ENCODE data around the gene NPDC1.
A peak's percentile ranks its signal among the peaks of the same experiment; 100 is the strongest.

The NPDC1 gene, protein sequence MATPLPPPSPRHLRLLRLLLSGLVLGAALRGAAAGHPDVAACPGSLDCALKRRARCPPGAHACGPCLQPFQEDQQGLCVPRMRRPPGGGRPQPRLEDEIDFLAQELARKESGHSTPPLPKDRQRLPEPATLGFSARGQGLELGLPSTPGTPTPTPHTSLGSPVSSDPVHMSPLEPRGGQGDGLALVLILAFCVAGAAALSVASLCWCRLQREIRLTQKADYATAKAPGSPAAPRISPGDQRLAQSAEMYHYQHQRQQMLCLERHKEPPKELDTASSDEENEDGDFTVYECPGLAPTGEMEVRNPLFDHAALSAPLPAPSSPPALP

DNA sequence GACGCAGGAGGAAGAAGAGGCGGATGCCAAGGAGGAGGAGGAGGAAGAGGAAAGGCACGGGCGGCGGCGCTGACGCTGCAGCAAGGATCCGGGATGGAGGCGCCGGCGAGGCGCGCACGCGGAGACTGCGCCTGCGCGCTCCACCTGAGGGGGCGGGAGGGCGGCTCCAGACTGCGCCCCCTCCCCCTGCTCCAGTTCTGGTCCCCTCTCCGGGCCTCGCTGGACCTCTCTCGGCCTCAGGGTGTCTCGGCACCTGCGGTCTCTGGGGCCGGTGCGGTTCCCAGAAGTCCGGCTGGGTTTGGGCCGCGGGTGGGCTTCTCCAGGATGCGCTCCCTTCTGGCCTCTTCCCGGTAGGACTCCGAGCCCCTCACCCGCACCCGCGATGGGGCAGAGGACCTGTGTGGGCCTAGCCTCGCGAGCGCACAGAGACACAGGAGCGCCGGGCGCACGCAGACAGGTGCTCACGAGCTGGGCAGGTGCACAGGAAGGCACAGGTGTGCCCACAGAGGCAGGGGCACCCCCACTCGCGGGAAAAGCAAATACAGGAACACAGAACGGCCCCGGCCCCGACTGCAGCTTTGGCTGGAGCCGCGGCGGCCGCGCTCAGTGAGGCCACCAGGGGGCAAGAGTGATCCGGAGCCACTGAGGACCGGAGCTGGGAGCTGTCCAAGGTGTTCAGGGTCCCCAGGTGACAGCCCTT lies at the start of gene NPDC1:
TSS of gene NPDC1 (minus strand) at position 90 of the 700 bp plus-strand sequence. CDS start 188 bp downstream, outside the sequence.
- DNase-seq, result peak; percentile 28

- no peak for DNase-seq
Observed at GRCh38 chr9:137089232-137089947, 43.4 kb upstream of the NPDC1 start.

DNA sequence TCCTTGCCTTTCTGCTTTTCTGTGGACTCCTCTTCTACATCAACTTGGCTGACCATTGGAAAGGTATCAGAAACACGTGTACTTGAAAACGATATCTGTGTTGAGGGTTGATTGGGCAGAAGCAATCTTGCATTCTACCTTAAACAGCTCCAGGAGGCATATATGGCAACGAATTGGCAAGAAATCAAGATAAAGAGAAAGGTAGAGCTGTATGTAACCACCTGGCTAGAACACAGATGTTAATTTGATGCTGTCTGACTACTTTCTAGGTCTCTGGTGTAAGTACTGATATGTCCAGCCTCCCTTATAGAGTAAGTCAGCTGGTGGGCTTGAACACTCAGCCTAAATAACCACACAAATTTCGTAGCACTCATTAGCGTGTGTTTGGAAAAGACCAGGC lies 42.1 kb upstream of the NPDC1 start:
- DNase-seq, result no peak

- DNase-seq, result no peak
Observed at GRCh38 chr9:137087409-137087925, 41.5 kb upstream of the NPDC1 start.

GRCh38 chr9:137086531-137087408 lies 40.8 kb upstream of the NPDC1 start, which contains the start of gene MAN1B1:
TSS of gene MAN1B1 (plus strand) at chr9:137086985. CDS start at chr9:137087000, 15 bp downstream.
- DNase-seq, result peak; percentile 97

DNA sequence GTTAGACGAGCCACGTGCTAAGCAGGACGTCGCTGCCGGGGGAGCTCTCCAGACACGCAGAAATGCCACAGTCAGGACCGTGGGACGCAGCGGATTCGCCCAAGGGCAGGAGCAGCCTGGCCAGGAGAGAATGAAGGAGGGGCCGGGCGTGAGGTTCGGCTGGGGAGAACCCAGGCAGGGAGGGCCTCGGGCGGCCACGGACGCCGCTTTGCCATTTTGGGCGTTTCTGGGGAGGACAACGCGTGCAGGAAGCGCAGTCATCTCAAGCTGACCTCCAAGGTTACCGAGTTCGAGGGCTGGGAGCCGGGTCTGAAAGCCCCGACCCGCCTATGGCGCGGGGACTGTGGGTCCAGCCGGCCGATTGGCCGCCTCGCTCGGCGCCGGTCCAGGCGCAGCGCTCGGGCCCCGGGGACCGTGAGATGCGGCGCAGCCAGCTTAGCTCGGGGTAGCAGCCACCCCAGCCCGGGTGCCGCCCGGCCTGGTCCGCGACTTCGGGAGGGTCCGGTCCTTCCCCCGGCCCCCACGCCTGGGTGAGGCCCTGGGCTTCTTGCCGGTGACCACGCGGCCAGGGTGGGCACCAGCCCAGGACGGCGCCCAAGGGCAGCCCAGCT lies 40.0 kb upstream of the NPDC1 start:
- DNase-seq, result no peak

GRCh38 chr9:137084526-137084925 lies 38.5 kb upstream of the NPDC1 start:
- DNase-seq, result no peak

- no peak for DNase-seq
Observed at GRCh38 chr9:137083394-137084004, 37.5 kb upstream of the NPDC1 start.

DNA sequence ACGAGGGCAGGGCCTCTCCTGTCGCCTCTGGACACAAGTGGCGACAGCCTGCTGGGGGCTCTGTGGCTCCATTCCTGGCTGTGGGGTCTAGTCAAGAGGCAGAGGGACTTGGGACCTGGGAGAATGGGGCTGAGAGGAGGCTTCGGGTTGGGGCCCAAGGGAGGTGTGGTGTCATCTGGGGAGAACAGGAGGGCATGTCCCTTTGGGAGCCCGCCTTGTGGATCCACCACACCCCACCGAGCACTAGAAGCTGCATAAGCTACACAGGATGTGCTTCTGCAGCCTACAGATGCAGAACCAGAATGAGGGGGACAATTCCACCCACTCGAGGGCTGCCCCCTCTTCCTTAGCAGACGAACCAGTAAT lies 36.9 kb upstream of the NPDC1 start:
- DNase-seq, result no peak

DNA sequence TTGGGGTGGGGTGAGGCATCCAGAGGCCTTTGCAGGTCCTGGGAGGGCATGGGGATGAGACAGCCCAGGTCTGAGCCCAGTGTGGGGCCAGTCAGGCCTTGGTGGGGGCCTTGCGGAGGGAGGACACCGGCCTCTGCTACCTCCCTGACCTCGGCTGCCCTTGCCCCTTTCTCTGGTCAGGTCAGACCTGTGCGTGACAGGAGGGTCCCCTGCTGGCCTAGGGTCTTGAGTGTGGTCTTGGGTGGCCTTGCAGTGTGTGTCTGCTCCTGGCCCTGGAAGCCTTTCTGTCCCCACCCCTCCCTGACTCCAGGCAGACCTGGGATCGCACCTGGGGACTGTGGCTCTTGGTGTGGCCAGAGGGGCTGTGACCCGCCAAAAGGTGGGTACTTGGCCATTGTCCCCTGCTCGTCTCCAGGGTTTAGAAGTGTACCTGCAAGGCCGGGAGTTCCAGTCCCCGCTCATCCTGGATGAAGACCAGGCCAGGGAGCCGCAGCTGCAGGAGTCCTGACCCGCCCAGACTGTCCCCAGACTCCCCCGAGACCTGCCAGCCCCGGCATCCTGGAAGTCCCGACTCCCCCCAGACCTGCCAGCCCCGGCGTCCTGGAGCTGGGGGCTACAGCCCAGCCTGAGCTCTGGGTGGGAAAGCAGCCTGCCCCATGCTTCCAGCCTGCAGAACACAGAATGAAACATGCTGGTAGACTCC lies 36.4 kb upstream of the NPDC1 start:
- no peak for DNase-seq

DNA sequence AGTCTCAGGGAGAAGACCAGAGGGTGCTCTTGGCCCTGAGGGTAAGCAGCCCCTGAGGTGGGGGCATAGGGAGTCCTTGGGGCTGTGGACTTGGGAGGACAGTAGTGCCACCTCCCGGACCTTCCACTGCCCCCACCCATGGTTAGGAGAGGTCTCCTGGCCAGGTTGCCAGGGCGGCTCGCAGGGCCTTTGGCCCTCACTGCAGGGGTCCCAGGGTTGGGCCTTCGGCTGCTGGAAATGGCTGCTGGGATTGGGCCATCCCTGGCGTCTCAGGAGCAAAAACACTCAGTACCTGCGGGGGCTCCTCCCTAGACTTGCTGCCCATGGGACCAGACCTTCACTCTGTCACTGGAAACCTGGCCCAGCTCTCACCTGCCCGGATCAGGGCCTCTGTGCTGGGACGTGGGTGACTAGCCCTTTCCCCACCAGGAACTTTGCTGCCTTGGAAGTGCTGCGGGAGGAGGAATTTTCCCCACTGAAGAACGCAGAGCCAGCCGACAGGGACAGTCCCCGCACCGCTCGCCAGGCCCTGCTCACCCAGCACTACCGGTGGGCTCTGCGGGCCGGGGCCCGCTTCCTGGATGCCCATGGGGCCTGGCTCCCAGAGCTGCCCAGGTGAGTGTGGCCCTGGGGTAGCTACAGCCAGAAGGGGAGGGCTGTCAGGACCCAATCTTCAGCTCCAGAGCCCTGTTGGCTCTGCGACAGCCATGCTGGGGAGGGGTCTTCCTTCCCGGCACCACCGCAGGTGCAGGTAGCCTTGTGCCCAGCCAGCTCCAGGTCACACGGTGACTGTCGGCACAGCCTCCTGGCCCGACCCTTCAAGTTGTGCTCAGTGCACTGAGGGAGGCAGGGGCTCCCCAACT lies 34.5 kb upstream of the NPDC1 start:
- no peak for DNase-seq

- no peak for DNase-seq
Observed at GRCh38 chr9:137079401-137079787, 33.4 kb upstream of the NPDC1 start.

DNA sequence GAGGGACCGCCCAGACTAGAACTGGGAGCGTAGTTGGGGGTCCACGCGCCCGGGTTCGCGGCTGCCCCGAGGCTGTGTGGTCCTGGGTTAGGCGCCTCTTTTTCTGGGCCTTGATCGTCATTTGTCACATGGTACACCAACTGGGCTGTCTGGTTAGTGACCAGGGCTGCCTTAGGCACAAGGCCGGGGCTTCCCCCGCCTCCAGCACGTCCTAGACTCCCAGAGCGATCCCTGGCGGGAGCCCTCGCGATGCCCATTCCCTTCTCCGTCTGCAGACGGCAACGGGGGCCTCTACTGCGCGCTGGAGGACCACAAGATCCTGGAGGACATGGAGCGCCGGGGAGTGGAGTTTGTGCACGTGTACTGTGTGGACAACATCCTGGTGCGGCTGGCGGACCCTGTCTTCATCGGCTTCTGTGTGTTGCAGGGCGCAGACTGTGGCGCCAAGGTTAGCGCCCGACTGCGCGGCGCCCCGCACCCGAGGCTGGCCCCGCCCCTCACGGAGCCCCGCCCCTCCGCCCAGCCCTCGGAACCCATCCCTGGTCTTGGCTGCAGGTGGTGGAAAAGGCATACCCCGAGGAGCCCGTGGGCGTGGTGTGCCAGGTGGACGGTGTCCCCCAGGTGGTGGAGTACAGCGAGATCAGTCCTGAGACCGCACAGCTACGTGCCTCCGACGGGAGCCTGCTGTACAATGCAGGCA lies 32.9 kb upstream of the NPDC1 start:
- DNase-seq, result no peak

GRCh38 chr9:137077758-137078693 lies 32.0 kb upstream of the NPDC1 start:
- no peak for DNase-seq

- DNase-seq, result no peak
Observed at GRCh38 chr9:137077010-137077747, 31.2 kb upstream of the NPDC1 start, which contains the start of gene UAP1L1. TSS of gene UAP1L1 (plus strand) at chr9:137077517. CDS start at chr9:137077533, 16 bp downstream.

DNA sequence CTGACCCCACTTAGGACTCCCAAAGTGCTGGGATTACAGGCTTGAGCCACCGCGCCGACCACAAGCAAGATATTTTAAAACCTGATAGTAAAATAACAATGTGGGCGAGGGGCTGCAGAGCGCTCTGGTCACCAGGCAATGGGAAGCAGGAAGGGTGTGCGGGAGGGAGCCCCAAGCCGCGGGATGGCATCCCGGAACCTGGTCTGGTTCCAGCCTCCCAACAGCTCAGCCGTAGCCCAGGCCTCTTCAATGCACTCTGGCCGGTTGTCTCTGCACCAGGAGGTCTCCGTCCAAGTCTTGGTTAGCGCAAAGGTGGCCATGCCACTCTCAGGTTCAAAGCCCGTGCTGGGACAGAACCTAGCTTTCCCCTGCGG lies 30.6 kb upstream of the NPDC1 start:
- no peak for DNase-seq

- no peak for DNase-seq
Observed at GRCh38 chr9:137075275-137075775, 29.3 kb upstream of the NPDC1 start.

Measured in GF-D8 (cell line).